DND-41 (cell line): ENCODE results near the gene UNC119.

Experiments used
- CTCF ChIP-seq: IDR thresholded peaks from 2 replicates; pipeline ENCODE4 v1.5.1; 2012; ENCODE audit warnings: borderline replicate concordance, low read length, moderate library complexity, mild to moderate bottlenecking; ENCODE audit not compliant: poor library complexity, severe bottlenecking; ENCODE audit errors: extremely low read depth
- EZH2 ChIP-seq: IDR thresholded peaks from 3 replicates; pipeline ENCODE4 v1.6.1; 2012; ENCODE audit warnings: borderline replicate concordance, low read depth, mild to moderate bottlenecking, moderate library complexity, low read length, inconsistent platforms; ENCODE audit not compliant: severe bottlenecking

- no peak for TF ChIP-seq CTCF
- no peak for TF ChIP-seq EZH2
These were observed 53.6 kb downstream of the UNC119 start for GRCh38 chr17:28498652-28499363.
